Astrocyte (in vitro differentiated cells and primary cell): ENCODE results near the gene MEG3.

Experiments used
- CTCF ChIP-seq: IDR thresholded peaks from 2 replicates; pipeline ENCODE4 v1.5.1; 2011; ENCODE audit warnings: low read depth, mild to moderate bottlenecking, inconsistent platforms, low read length, moderate library complexity; ENCODE audit not compliant: insufficient read depth
- EZH2 ChIP-seq: IDR thresholded peaks from 2 replicates; pipeline ENCODE4 v1.6.1; 2012; ENCODE audit warnings: mild to moderate bottlenecking, low read length, inconsistent platforms; ENCODE audit not compliant: insufficient read depth

DNA sequence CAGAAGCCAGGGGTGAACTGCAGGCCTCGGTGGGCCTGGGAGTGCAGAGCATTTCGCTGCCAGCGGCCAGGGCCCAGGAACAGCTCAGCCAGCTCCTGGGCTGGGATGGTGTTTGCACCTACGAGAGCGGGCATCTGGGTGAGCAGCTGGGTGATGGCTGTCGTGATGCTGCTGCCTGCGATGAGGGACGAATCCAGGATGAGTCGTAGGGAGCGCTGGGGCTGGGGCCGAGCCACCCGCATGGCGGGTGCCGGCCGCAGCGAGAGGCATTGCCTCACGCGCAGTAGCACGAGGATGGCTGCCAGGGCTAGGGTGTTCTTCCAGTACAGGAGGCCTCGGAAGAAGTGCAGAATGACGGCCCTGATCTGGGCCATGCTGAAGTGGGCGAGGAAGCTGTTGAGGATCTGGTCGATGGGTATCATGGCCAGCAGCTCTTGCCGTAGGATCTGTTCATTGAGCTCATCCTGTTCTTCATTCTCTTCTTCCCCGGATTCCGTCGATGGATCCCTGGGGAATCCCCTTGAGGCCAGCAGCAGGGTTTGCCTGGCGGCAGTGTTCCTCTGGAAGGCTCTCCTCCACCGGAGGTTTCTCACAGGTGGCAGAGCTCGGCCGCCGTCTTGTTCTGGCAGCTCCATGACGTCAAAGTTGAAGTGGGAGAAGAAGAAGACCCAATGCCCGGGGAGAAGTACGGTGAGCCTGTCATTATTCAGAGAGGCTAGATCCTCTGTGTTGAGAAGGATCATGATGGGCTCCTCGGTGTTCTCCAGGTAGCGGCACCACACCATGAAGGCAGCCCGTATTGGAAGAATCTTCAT, 55.5 kb downstream of the MEG3 start:
- TF ChIP-seq CTCF (no peak), EZH2 (no peak)
